ENCODE results near the gene RUNX1.

Gene RUNX1

DNA sequence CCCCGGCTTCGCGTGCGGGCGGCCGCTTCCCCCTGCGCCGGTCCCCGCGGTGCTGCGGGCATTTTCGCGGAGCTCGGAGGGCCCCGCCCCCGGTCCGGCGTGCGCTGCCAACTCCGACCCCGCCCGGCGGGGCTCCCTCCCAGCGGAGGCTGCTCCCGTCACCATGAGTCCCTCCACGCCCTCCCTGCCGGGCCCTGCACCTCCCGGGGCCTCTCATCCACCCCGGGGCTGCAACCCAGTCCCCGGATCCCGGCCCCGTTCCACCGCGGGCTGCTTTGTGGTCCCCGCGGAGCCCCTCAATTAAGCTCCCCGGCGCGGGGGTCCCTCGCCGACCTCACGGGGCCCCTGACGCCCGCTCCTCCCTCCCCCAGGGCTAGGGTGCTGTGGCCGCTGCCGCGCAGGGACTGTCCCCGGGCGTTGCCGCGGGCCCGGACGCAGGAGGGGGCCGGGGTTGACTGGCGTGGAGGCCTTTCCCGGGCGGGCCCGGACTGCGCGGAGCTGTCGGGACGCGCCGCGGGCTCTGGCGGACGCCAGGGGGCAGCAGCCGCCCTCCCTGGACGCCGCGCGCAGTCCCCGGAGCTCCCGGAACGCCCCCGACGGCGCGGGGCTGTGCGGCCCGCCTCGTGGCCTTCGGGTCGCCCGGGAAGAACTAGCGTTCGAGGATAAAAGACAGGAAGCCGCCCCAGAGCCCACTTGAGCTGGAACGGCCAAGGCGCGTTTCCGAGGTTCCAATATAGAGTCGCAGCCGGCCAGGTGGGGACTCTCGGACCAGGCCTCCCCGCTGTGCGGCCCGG, 159.2 kb downstream of the RUNX1 start:
- DNase-seq: peak; percentile 85

GRCh38 chr21:34889320-34889675, 159.8 kb downstream of the RUNX1 start:
- no peak for DNase-seq

DNA sequence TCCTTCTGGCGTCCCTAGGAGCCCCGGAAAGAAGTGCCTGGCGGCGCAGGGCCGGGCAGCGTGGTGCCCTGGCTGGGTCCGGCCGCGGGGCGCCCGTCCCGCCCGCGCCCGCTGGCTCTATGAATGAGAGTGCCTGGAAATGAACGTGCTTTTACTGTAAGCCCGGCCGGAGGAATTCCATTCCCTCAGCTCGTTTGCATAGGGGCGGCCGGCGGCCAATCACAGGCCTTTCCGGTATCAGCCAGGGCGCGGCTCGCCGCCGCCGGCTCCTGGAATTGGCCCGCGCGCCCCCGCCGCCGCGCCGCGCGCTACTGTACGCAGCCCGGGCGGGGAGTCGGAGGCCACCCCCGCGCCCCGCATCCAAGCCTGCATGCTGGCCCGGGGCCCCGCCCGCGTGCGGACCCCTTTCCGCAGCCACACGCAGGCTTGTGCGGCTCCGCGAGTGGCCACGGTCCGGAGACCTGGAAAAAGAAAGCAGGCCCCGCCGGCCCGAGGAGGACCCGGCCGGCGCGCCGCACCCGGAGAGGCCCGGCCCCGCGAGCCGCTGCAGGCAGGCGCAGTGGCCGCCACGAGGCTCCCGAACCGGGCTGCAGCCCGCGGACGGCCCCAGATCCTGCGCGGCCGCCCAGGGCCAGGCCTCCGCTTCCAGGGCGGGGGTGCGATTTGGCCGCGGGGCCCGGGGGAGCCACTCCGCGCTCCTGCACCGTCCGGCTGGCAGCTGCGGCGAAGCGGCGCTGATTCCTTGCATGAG, 160.4 kb downstream of the RUNX1 start:
- peak; percentile 86 for DNase-seq

DNA sequence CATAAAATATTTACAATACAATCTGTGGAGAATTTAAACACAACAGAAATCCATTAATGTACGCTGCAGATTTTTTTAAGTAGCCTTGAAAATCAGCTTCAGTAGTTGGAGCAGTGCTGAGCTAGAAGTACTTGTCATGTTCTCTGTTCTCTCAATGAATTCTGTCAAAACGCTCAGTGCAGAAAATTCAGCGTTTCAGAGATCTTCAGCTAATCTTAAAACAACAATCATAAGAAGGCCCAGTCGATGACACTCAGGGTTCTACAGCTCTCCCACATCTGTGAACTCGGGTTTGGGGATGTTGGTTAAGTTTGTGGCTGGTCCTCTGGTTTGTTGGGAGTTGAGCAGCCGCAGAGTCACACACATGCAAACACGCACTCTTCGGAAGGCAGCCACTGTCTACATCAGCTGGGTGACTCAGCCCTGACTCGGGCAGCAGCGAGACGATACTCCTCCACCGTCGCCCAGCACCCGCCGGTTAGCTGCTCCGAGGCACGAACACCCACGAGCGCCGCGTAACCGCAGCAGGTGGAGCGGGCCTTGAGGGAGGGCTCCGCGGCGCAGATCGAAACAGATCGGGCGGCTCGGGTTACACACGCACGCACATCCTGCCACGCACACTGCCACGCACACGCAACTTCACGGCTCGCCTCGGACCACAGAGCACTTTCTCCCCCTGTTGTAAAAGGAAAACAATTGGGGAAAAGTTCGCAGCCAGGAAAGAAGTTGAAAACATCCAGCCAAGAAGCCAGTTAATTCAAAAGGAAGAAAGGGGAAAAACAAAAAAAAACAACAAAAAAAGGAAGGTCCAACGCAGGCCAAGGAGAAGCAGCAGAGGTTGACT, 161.2 kb downstream of the RUNX1 start:
- peak; percentile 87 for DNase-seq

DNA sequence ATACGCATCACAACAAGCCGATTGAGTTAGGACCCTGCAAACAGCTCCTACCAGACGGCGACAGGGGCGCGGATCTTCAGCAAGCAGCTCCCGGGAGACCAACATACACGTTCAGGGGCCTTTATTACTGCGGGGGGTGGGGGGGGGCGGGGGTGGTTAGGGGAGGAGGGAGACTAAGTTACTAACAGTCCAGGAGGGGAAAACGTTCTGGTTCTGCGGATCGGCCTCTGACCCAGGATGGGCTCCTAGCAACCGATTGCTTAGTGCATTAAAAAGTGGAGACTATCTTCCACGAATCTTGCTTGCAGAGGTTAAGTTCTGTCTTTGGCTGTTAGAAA, 162.0 kb downstream of the RUNX1 start:
- no peak for DNase-seq

DNA sequence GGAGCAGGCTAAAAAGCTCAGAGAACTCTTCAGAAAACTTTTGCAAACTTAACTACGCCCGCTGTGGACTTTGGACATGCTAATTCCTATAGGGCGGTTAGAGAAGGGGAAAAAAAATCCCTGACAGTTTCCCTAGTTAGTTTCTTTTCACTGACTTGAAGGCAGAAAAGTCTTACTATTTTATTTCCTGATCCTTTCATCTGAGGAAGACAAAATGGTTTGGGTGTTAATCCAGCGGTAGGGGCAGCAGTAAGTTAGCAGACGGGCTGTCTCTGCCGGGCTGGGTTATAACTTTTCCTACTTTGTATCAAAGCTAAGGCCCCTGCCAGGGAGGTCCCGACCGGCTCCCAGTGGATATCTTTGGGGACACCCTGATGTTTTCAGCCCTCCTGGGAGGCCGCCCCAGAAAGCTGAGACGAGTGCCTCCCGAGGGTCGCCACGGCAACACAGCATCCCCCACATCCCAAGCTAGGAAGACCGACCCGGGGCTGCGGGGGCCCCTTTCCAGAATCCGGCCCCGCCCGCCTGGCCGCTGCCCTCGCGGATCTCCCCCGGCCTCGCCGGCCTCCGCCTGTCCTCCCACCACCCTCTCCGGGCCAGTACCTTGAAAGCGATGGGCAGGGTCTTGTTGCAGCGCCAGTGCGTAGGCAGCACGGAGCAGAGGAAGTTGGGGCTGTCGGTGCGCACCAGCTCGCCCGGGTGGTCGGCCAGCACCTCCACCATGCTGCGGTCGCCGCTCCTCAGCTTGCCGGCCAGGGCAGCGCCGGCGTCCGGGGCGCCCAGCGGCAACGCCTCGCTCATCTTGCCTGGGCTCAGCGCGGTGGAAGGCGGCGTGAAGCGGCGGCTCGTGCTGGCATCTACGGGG, 162.6 kb downstream of the RUNX1 start:
- peak; percentile 58 for DNase-seq

- DNase-seq: no peak
Measured at GRCh38 chr21:34885626-34886239, 163.4 kb downstream of the RUNX1 start.

- DNase-seq: no peak
Measured at GRCh38 chr21:34885125-34885524, 164.0 kb downstream of the RUNX1 start.

DNA sequence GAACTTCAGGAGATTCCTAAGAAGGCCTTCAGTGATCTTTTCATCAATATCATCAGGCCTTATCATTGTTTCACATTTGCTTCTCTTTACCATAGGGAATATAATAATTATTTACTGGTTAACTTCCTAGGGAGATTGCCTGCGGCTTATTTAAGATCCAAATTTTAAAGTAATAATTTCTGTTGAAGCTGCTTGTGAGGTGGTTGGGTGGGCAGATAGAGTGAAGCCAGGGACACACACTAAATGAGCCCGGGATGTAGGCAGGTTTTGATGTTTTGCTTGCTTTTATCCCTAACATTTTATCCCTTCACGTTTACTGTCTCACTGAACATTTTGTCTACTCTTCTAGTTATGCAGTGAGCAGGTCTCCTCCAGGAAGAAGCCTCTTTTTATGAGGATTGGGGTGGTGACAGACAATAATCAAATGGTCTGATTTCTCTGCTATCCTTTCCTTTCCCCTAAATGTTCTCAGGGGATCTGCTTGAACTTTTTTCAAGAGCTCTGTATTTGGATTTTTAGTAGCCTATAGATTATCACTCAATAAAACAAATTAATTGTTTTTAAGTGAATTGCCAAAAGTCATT, 164.7 kb downstream of the RUNX1 start:
- DNase-seq: no peak

DNA sequence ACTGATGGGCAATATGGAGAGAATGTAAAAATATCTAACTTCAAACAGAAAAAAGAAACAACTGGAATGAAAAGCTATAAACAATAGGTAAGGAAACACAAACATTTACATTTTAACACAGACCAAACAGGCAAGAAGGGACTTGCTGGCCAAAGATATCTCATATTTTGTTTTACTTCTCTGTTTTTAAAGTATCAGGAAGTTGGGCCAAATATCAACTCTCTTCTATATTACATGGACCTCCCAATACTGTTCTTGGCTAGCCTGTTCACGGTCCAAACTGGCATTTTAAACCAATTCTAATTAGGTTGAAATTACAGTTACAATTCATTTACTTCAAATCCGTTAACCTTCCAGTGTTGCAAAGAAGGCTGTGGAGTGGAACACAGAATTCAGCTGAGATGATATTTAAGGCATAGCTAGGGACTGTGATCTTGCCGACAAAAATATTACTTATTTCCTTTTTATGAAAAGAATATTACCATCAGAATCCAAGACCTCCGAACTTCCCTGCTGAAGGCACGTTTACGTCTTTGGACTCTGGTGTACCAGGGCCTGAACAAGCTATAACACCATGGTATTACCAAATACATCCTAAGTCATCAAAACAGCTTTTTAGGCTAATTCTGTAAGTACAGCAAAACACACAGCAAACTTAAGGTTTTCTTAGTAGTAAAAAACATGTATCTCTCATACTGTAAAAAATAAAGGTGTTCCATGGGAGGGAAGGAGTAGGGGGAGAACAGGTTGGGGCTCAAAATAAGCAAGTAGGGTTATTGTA, 165.4 kb downstream of the RUNX1 start:
- DNase-seq: no peak

DNA sequence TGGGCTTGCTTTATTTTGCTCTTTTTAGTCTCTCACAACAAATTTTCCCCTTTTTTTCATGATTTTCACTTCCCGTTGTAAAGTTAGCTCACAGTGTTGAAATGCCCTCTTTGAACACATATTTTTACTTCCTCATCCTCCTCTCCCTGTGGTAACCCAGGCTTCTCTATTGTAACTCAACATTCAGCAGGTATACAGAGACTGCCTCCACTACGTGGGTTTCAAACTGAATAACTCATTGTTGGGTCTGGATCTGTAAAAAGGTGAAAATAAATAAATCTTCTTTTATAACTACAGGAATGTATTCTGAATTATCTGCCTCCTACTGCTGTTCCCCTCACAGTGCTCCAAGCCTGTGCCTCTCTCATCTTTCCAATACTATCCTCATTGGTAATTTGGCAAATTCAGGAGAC, 166.4 kb downstream of the RUNX1 start:
- DNase-seq: no peak

DNA sequence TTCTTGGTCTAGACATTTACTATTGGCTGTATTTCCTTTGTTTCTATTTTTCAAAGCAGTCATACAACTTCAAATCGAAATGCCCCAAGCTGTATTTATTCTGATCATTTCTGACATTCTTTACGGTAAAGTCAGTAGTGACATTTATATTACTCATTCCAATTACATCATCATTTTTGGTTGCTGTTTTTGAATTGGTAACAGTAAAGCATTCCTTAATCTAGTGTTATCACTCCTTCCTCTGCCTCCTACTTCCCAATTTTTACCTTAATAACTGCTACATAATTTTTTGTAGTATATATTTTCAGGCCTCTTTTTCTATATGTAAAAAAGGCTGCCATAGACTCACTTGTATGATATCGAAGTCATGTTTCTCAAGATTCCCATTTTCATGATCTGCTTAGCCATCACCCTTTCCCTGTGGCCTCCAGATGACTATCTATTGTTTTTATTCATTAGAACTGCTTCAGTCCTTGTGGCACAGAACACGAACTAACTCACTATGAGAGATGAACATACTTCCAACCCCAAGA, 167.2 kb downstream of the RUNX1 start:
- DNase-seq: no peak

GRCh38 chr21:34881421-34881820, 167.7 kb downstream of the RUNX1 start:
- no peak for DNase-seq

- DNase-seq: no peak
Measured at GRCh38 chr21:34880401-34880800, 168.7 kb downstream of the RUNX1 start.

DNA sequence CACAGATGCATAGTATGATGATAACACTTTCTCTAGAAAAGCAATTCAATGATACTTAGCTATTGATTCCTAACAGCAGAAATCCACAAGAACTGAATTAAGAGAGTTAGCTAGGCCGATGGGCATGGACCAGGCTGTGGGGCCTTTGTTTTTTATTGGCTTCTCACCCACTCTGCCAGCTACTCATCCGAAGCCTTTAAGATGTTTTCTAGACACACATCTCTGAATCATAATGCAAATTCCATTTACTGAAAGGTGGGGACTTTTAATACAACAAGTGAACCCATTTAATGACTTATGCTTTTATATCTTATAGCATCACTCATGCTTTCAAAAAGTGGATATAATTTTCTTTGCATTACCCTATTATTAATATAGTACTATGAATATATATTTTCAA, 170.2 kb downstream of the RUNX1 start:
- DNase-seq: no peak

DNA sequence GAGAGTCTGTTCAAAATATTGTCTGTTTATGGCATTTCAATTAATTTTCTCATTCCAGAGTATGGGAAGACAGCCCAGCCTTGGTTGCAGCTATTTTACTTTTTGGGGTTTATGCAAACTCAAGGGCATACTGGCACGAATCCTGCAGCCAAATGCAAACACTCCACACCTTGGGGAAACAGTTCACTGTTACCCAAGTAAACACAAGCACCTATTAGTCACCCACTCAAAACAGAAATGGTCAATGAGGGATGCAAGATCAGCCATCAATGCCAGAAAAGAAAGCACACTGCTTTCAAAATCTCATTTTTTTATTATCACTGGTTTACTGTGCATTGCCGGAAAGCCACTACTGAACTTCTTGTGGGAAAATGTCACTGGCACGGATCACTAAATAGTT, 170.6 kb downstream of the RUNX1 start:
- no peak for DNase-seq

GRCh38 chr21:34877485-34878128, 171.5 kb downstream of the RUNX1 start:
- DNase-seq: no peak

DNA sequence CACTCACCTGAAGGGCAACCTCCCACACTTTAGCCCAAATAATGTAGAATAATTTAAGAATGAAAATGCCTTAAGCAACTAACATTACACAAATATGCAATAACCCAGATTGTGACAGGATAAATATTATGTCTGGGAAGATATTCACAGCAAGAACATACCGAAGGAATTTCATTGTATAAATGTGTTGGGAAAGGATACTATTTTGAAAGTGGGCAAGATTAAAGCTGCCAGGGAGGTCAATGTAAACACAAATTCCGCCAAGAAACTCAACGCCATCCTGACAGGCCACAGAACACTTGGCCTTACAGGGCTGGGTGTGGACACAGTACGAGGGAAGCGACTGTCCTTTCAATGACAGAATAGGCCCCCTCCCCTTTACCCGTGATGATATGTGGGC, 173.3 kb downstream of the RUNX1 start:
- no peak for DNase-seq

DNA sequence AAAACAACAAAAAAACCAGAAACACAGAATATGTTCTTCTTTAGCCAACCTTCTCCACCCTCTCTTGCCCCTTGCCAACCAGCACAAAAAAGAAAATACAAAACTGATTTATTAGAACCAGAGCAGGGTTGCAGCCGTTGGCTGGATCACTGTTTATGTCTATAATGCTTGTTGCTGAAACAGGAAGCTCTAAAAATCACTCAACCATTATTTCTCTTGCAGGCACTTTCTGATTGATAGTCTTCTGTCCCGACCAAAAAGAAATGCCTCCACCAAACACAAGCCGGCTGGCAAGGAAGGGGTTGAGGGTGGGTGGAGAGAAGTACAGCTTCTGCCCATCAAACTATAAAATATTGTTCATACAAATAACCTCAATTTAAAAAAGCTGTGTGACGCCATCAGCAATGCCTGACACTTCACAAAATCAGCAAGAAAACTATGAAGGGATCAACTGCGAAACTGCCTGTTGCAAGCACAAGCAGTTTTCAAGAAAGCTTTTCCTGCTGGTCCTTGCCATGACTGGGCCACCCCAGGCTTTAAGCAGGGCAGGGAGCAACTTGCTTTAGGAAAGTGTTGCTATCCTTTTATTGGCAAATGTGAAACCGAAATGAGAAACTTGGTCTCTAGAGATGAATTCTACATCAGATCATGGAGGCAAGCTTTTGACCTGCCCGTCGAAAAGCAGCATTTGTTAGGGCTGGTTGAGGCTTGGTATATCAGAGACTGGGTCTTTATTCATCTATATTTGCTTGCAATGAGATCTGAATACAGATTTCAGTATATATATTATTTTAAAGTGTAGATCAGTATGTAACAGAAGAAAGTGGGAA, 174.2 kb downstream of the RUNX1 start:
- DNase-seq: no peak

All from activated CD4-positive, CD25-positive, alpha-beta regulatory T cell treated with anti-CD3 and anti-CD28 coated beads, Interleukin-2, amount 50 U/mL, for 72 hours (primary cell).